ENCODE data around the gene B3GLCT.
"Not testable (repeated sequence)": the region's sequence is repeated elsewhere in the genome, so short reads cannot be mapped to it uniquely, and the experiment has no call there.

Gene B3GLCT

DNA sequence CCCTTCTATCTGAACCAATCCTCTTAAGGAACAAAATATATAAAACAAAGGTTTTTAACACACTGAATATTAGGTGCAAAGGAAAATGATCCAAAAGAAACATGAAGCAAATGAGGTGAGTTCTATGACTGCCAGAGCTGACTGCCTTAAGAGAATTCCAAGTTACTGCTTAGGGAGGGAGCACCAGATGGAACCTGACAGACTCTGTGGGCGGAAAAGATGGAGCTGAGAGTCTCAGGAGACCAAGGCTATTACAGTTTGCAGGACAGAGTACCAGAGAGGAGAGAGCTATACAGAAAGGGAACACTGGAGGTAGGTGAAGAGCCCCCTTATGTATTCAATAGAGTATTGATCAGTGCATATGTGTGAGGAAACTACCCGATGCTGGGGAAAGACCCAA, 87.2 kb downstream of the B3GLCT start:
- DNase-seq = no peak

DNA sequence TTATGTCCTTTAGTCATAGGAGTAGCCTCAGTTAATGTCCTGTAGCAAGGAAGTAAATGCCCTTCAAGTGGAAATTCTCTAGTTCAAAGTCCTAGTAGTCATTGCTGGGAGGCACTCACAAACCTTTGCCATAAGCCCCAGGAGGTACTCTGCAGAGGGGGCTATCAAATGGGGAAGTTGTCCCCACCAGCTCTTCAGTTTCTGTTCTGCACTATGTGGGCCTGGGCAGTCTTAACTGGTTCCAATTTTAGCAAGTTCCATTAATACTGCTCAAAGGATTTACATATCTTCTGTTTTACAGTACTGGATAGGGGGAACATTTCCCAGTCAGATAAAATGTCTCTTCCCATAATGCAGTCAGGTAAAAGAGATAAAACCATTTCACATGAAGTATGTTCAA, 101.3 kb downstream of the B3GLCT start:
- DNase-seq = no peak

DNA sequence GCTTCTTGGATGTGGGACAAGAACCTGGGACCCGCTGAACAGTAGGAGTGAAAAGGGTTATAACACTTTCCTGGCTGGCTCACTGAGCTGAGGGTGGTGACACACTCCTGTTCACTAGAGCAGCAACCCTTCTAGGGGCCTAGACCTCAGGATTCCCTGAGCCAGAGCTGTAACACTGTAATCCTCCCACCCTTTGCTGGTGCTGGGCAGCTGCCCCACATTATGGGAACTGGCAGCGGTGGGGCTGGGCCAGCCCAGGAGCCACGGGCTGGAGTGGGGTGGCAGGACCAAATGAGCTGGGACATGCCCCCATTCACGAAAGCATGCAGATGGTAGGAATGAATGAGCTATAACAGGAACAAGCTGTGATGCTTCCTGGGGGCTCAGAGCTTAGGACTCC, 110.6 kb downstream of the B3GLCT start:
- DNase-seq = no peak

DNA sequence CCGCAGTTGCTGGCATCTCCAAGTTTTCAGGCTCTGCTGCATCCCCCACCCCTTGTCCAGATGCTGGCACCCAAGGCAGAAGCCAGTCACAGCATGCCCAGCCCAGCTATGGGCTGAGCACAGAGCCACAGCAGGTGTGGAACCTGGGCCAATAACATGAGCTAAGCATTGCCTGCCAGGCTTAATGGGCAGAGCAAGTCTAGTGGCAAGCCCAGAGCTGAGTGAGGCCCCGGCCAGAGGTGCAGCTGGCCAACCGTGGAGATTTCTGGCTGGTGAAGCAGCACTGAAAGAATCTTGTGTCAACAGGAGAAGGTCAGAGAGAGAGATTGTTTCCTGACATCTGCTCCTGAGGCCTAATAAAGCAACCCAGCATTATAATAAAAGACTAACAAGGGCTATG, 111.0 kb downstream of the B3GLCT start:
- no peak for DNase-seq

- DNase-seq = no peak
These were observed 112.1 kb downstream of the B3GLCT start for GRCh38 chr13:31311921-31312320.

- DNase-seq = no peak
These were observed 115.2 kb downstream of the B3GLCT start for GRCh38 chr13:31314961-31315360.

DNA sequence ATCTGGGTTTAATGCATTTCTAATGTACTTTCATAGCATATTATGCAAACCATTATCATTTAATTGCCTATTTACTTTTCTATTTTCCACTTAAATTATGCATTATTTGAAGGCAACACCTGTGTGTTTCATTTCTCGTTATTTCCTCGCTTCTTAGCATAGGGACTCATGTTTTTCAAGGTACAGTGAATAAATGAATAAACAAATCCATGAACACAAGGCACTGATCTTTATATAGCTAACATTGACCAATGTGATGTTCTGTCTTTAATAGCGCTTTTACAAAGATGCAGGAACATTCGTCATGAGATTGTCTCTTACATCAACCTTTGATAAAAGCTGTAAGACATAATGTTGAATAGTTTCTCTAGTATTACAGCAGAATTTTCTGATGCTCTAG, 121.2 kb downstream of the B3GLCT start:
- DNase-seq = no peak

DNA sequence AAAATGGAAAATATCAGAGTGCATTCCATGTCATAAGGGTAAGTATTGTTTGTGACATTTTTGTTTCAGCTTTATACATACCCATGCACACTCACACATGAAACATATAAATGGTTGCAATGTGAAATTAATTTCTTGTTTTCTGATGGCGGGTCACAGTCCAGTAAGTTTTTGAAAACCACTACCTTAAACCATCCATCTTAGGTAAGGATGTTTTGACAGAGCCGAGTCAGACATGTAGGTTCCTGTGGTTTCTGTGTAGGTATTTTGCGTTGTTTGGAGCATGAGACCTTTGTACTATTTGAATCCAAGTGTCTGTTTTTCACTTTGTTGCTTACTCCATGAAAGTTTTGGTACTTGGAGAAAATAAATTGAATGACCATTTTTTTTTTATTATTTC, 121.7 kb downstream of the B3GLCT start:
- DNase-seq = no peak

GRCh38 chr13:31322026-31322425, 122.3 kb downstream of the B3GLCT start:
- DNase-seq = peak; percentile 14

DNA sequence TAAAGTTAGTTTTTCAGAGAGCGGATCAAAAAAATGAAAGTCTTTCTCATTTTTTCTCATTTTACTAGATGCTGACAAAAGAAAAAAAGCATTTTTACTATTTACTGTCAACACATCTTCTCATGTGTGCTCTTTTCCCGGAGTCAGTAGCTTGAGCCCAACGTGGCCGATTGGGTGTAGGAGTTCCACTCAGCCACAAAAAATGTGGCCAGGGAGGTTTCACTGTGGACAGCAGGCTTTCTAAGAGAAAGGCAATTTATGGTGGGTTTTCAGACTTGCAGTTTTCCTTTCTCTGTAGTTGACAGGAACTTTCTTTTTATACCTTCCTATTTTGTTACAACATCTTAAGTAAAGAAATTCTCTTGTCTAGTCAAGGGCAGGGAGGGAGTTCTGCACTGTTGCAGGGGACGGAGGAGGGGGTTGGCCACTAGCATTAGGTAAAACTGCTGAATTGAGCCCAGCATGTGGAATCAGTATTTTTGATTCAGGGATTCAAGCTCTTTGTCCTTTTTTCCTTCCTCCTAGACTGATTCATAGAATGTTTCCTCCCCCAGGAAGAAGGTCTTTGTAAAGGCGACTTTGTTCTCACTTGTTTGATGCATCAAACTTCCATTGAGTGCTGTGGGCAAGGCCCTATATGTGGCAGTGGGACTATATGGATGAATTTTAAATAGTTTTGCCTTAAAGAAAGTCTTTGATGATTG, 123.1 kb downstream of the B3GLCT start:
- no peak for DNase-seq

DNA sequence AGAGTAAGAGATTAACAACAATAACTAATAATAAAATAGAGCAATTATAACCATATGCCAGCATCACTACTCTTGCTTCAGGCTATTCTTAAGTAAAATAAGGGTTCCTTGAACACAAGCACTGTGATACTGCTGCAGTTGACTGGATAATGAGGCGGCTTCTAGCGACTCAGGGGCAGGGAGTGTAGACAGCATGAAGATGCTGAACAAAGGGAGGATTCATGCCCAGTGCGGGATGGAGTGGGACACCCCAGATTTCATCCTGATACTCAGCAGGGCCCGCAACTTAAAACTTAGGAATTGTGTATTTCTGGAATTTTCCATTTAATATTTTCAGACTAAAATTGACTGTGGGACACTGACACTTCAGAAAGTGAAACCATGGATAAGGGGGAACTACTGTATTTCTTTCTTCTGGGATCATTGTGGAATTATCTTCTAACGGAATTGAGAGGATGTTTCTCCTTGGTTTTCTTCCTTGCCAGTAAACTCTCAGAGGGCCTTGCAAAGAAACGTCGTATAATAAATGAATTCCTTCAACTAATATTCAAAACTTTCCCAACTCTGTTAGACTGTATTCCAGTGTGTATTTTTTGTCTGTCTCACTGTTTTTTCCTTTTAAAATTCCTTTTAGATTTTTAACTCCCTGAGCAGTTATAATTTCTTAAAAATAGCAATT, 127.5 kb downstream of the B3GLCT start:
- DNase-seq = no peak

GRCh38 chr13:31328549-31329235, 128.9 kb downstream of the B3GLCT start:
- no peak for DNase-seq

DNA sequence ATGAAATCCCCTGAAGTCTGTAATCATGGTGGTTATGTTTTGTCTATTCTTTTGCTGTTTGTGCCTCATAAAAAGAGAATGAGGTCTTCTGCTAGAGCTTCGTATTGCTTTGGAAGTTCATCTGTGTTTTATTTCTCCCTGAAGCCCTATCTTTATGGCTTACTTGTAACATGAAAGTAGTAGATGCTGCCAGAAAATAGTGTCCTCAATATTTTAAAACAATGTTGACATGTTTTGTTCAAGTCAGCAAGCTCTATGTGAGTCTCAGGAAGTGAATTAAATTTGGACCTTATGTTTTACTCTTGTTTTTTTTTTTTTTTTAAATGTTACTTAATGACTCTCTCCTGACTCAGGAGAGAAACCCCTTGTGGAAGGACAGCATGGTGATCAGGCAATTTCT, 130.5 kb downstream of the B3GLCT start:
- DNase-seq = no peak

DNA sequence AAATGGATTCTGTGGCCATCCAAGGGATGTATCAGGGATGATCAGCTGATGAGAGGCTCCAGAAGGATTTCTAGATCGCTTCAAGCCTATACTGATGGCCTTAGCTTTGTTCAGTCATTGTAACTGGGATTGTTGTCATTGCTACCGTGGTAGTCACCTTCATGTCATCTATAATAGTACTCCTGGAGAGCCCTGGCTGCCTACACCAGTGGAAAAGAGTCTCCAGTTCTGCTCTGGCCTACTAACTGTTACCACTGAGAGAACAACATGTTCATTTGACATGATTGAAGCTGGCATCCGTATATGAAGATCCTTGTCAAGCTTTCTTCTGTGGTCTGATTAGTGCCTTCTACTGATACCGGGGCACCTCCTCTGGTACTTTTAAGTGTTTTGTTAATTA, 131.3 kb downstream of the B3GLCT start:
- no peak for DNase-seq

DNA sequence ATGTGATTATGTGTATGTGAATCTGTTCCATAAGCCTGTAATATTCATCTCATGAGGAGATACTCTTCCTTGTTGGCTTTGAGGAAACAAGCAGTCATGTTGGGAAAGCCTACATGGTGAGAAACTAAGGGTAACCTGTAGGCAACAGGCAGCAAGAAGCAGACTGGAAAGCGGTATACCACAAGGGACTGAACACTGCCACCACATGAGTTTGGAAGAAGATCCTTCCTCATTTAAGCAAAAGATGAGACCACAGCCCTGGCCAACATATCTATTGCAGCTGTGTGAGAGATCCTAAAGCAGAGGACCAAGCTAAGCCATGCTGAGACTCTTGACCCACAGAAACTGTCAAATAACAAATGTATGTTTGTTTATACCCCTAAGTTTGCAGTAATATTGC, 134.8 kb downstream of the B3GLCT start:
- no peak for DNase-seq

GRCh38 chr13:31334994-31335557, 135.3 kb downstream of the B3GLCT start:
- no peak for DNase-seq

DNA sequence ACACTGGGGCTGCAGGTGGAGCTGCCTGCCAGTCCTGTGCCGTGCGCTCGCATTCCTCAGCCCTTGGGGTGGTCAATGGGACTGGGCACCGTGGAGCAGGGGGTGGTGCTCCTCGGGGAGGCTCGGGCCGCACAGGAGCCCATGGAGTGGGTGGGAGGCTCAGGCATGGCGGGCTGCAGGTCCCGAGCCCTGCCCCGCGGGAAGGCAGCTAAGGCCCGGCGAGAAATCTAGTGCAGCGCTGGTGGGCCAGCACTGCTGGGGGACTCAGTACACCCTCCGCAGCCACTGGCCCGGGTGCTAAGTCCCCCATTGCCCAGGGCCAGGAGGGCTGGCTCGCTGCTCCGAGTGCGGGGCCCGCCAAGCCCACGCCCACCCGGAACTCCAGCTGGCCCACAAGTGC, 139.8 kb downstream of the B3GLCT start:
- DNase-seq = not testable (repeated sequence)

GRCh38 chr13:31340848-31341247, 141.1 kb downstream of the B3GLCT start:
- not testable (repeated sequence) for DNase-seq

GRCh38 chr13:31346891-31347290, 147.1 kb downstream of the B3GLCT start:
- DNase-seq = no peak

DNA sequence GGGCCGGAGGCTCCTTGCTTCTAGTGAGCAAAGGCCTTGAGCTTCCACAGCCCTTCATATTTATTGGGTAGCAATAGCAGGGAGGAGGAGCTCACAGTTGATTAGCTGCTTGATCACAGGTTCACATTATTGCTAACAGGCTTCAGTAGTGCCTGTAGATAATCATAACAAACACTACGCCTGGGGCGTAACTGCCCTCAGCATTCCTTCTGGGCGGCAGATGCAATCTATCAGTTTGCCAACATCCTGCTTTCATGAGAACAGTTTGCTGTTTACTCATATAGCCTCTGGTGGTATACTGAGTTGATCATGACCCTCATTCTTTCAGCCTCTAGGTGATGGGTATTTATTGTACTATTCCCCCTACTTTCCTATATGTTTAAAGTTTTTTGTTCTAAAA, 149.4 kb downstream of the B3GLCT start:
- DNase-seq = no peak

- DNase-seq = peak; percentile 50
These were observed 150.8 kb downstream of the B3GLCT start for GRCh38 chr13:31350560-31350959.

DNA sequence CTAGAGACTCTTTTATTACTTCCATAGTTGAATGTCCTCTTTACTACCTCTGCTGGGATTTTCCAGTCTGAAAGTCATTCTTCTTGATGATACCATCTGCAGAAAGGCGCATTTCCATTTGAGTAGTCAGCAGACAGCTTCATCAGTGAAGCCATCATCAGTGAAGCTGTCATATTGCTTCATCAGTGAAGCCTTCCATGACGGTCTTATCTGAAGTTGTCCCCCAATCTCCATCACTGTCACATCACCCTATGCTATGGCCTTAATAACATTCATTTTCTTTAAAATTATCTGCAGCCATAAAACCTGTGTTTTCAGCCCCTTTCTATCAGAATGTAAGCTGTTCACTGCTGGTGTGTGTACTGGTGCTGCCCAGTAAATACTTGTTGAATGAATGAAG, 151.6 kb downstream of the B3GLCT start:
- no peak for DNase-seq

GRCh38 chr13:31352467-31352866, 152.7 kb downstream of the B3GLCT start:
- DNase-seq = no peak

- no peak for DNase-seq
These were observed 155.2 kb downstream of the B3GLCT start for GRCh38 chr13:31355001-31355400.
